ENCODE results near the gene SLCO1A2. TPM values are rescaled to one million over a fixed set of nuclear protein-coding genes. Genes with fewer than 3 reads are reported as not detected.

SLCO1A2 gene
- total RNA-seq, 1 donor from 2014 or later = not detected

GRCh38 chr12:21346542-21347205, 12.0 kb upstream of the SLCO1A2 start:
- no peak for DNase-seq (ENCODE audit: low read depth)
- FAIRE-seq = no peak
- H3K4me3 ChIP-seq (ENCODE audit: low read depth, low read length) = no peak overlapping the region
- H3K27me3 ChIP-seq (ENCODE audit: control insufficient read depth, insufficient read depth, low read length) = no peaks in the 10 kb centered on the region
- TF ChIP-seq CTCF (IDR thresholded peaks at IDR 0.05; ENCODE audit: insufficient read depth, low read length, severe bottlenecking) = no peak
- no peaks in the 10 kb centered on the region for H3K36me3 ChIP-seq (ENCODE audit: control insufficient read depth, insufficient read depth, low read length)

GRCh38 chr12:21343636-21344035, 8.9 kb upstream of the SLCO1A2 start:
- TF ChIP-seq CTCF (IDR thresholded peaks at IDR 0.05; ENCODE audit: insufficient read depth, low read length, severe bottlenecking) = no peak
- DNase-seq (ENCODE audit: low read depth) (no peak), FAIRE-seq (no peak)

GRCh38 chr12:21341769-21342168, 7.1 kb upstream of the SLCO1A2 start:
- no peak for DNase-seq (ENCODE audit: low read depth)
- Histone ChIP-seq H3K36me3 (ENCODE audit: control insufficient read depth, insufficient read depth, low read length) (no peaks in the 10 kb centered on the region), H3K27me3 (ENCODE audit: control insufficient read depth, insufficient read depth, low read length) (no peaks in the 10 kb centered on the region), H3K4me3 (ENCODE audit: low read depth, low read length) (no peak overlapping the region)
- FAIRE-seq = no peak
- no peak for TF ChIP-seq CTCF (IDR thresholded peaks at IDR 0.05; ENCODE audit: insufficient read depth, low read length, severe bottlenecking)

More at GRCh38 chr12:21343636-21344035, 8.9 kb upstream of the SLCO1A2 start:
- H3K36me3 ChIP-seq (ENCODE audit: control insufficient read depth, insufficient read depth, low read length) = no peaks in the 10 kb centered on the region
- no peak overlapping the region for H3K4me3 ChIP-seq (ENCODE audit: low read depth, low read length)
- H3K27me3 ChIP-seq (ENCODE audit: control insufficient read depth, insufficient read depth, low read length) = no peaks in the 10 kb centered on the region

DNA sequence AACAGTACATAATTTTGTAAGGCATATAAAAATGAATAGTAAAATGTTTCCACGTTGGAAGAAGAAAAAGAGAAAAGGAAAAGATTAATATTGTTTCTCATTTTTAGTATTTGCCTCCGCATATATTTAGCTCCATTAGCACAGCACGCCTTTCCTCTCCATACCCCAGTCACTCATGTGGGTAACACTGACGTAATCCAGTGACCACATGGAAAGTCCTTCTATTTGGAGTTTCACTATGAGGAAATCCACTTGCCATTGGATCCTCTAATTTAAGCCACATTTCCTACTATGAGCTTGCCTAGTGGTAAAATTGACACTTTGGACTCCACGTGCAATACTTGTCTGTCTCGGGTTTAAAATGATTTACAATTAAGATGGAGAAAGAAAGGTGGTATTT, 5.7 kb upstream of the SLCO1A2 start:
- no peak for TF ChIP-seq CTCF (IDR thresholded peaks at IDR 0.05; ENCODE audit: insufficient read depth, low read length, severe bottlenecking)

DNA sequence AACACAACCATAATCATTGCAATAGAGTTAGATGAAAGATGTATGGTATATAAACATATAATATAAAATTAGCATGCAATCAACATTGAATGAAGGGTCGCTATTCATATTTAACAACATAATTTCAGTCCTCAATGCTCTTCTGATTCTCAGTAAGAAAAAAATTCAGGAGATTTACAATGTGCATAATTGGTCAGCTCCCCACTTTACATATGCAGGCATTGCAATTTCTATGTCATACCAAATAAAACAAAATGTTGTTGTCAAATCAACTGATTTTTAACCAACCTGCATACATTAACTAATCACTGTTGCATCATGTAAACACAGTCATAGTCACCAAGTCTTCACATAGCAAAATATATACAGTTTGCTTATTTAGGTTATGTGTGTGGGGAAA, 5.2 kb upstream of the SLCO1A2 start:
- FAIRE-seq = no peak
- no peaks in the 10 kb centered on the region for H3K36me3 ChIP-seq (ENCODE audit: control insufficient read depth, insufficient read depth, low read length)

More for the DNA sequence above, 5.7 kb upstream of the SLCO1A2 start:
- Histone ChIP-seq H3K4me3 (ENCODE audit: low read depth, low read length) (no peak overlapping the region), H3K27me3 (ENCODE audit: control insufficient read depth, insufficient read depth, low read length) (no peaks in the 10 kb centered on the region), H3K36me3 (ENCODE audit: control insufficient read depth, insufficient read depth, low read length) (no peaks in the 10 kb centered on the region)
- FAIRE-seq = no peak
- DNase-seq (ENCODE audit: low read depth) = no peak

More for the DNA sequence above, 5.2 kb upstream of the SLCO1A2 start:
- no peak for TF ChIP-seq CTCF (IDR thresholded peaks at IDR 0.05; ENCODE audit: insufficient read depth, low read length, severe bottlenecking)
- H3K27me3 ChIP-seq (ENCODE audit: control insufficient read depth, insufficient read depth, low read length) = no peaks in the 10 kb centered on the region
- no peak overlapping the region for H3K4me3 ChIP-seq (ENCODE audit: low read depth, low read length)
- DNase-seq (ENCODE audit: low read depth) = no peak
